ENCODE data around the gene OTOP2.

The OTOP2 gene

GRCh38 chr17:74924250-74924948 is at the start of gene OTOP2:
TSS of gene OTOP2 (plus strand) at chr17:74924273. CDS start at chr17:74924633, 360 bp downstream.
- no peak within 1 kb of the TSS for H3K9ac ChIP-seq (ENCODE audit: insufficient read length)
- peak within 1 kb of the TSS; percentile 71 for H3K4me3 ChIP-seq
- no peak for DNase-seq (ENCODE audit: low read depth, low spot score)

GRCh38 chr17:74874615-74875037 is 49.4 kb upstream of the OTOP2 start:
- H3K9ac ChIP-seq (ENCODE audit: insufficient read length), result no peak overlapping the region
- DNase-seq (ENCODE audit: low read depth, low spot score), result no peak
- H3K36me3 ChIP-seq (ENCODE audit: insufficient read depth, low read length), result no peaks in the 10 kb centered on the region
- no peak overlapping the region for H3K4me3 ChIP-seq
- TF ChIP-seq FOXP2 (optimal IDR thresholded peaks at IDR 0.05; ENCODE audit: control extremely low read depth, extremely low read length, insufficient read depth), result no peak
- TF ChIP-seq EZH2 (IDR thresholded peaks at IDR 0.05), result no peak
- TF ChIP-seq POLR2AphosphoS5 (IDR thresholded peaks at IDR 0.05; ENCODE audit: borderline replicate concordance, low read depth, low read length), result no peak
- no peaks in the 10 kb centered on the region for H3K9me3 ChIP-seq (ENCODE audit: low read depth, low read length)
- H3K27ac ChIP-seq, result no peak overlapping the region

More at GRCh38 chr17:74924250-74924948, at the start of gene OTOP2:
- TF ChIP-seq EZH2 (IDR thresholded peaks at IDR 0.05) (no peak), POLR2AphosphoS5 (IDR thresholded peaks at IDR 0.05; ENCODE audit: borderline replicate concordance, low read depth, low read length) (no peak), FOXP2 (optimal IDR thresholded peaks at IDR 0.05; ENCODE audit: control extremely low read depth, extremely low read length, insufficient read depth) (no peak)
- H3K36me3 ChIP-seq (ENCODE audit: insufficient read depth, low read length), result no peaks in the 10 kb centered on the region
- no peaks in the 10 kb centered on the region for H3K9me3 ChIP-seq (ENCODE audit: low read depth, low read length)
- H3K27ac ChIP-seq, result no peak within 1 kb of the TSS

GRCh38 chr17:74875155-74875976 is 48.7 kb upstream of the OTOP2 start:
- Histone ChIP-seq H3K9me3 (ENCODE audit: low read depth, low read length) (no peaks in the 10 kb centered on the region), H3K4me3 (no peak overlapping the region), H3K9ac (ENCODE audit: insufficient read length) (no peak overlapping the region), H3K36me3 (ENCODE audit: insufficient read depth, low read length) (no peaks in the 10 kb centered on the region), H3K27ac (no peak overlapping the region)
- DNase-seq (ENCODE audit: low read depth, low spot score), result no peak
- TF ChIP-seq FOXP2 (optimal IDR thresholded peaks at IDR 0.05; ENCODE audit: control extremely low read depth, extremely low read length, insufficient read depth) (no peak), POLR2AphosphoS5 (IDR thresholded peaks at IDR 0.05; ENCODE audit: borderline replicate concordance, low read depth, low read length) (no peak)

GRCh38 chr17:74875977-74876593 is 48.0 kb upstream of the OTOP2 start:
- no peak for TF ChIP-seq EZH2 (IDR thresholded peaks at IDR 0.05)
- TF ChIP-seq POLR2AphosphoS5 (IDR thresholded peaks at IDR 0.05; ENCODE audit: borderline replicate concordance, low read depth, low read length), result no peak
- no peak for TF ChIP-seq FOXP2 (optimal IDR thresholded peaks at IDR 0.05; ENCODE audit: control extremely low read depth, extremely low read length, insufficient read depth)
- Histone ChIP-seq H3K9me3 (ENCODE audit: low read depth, low read length) (no peaks in the 10 kb centered on the region), H3K4me3 (no peak overlapping the region), H3K36me3 (ENCODE audit: insufficient read depth, low read length) (no peaks in the 10 kb centered on the region), H3K9ac (ENCODE audit: insufficient read length) (no peak overlapping the region), H3K27ac (no peak overlapping the region)
- no peak for DNase-seq (ENCODE audit: low read depth, low spot score)

- TF ChIP-seq FOXP2 (optimal IDR thresholded peaks at IDR 0.05; ENCODE audit: control extremely low read depth, extremely low read length, insufficient read depth) (no peak), POLR2AphosphoS5 (IDR thresholded peaks at IDR 0.05; ENCODE audit: borderline replicate concordance, low read depth, low read length) (no peak), EZH2 (IDR thresholded peaks at IDR 0.05) (no peak)
- H3K9me3 ChIP-seq (ENCODE audit: low read depth, low read length), result no peaks in the 10 kb centered on the region
- no peaks in the 10 kb centered on the region for H3K36me3 ChIP-seq (ENCODE audit: insufficient read depth, low read length)
- DNase-seq (ENCODE audit: low read depth, low spot score), result no peak
- H3K9ac ChIP-seq (ENCODE audit: insufficient read length), result no peak overlapping the region
- H3K27ac ChIP-seq, result no peak overlapping the region
- no peak overlapping the region for H3K4me3 ChIP-seq
Measured at GRCh38 chr17:74877592-74878548, 46.2 kb upstream of the OTOP2 start.

- DNase-seq (ENCODE audit: low read depth, low spot score), result no peak
- no peaks in the 10 kb centered on the region for H3K36me3 ChIP-seq (ENCODE audit: insufficient read depth, low read length)
- H3K9ac ChIP-seq (ENCODE audit: insufficient read length), result no peak overlapping the region
- no peaks in the 10 kb centered on the region for H3K9me3 ChIP-seq (ENCODE audit: low read depth, low read length)
- no peak overlapping the region for H3K27ac ChIP-seq
- no peak overlapping the region for H3K4me3 ChIP-seq
- TF ChIP-seq POLR2AphosphoS5 (IDR thresholded peaks at IDR 0.05; ENCODE audit: borderline replicate concordance, low read depth, low read length) (no peak), EZH2 (IDR thresholded peaks at IDR 0.05) (no peak), FOXP2 (optimal IDR thresholded peaks at IDR 0.05; ENCODE audit: control extremely low read depth, extremely low read length, insufficient read depth) (no peak)
Measured at GRCh38 chr17:74878658-74879057, 45.4 kb upstream of the OTOP2 start.

GRCh38 chr17:74879308-74879707 is 44.8 kb upstream of the OTOP2 start:
- H3K27ac ChIP-seq, result no peak overlapping the region
- no peak overlapping the region for H3K9ac ChIP-seq (ENCODE audit: insufficient read length)
- H3K9me3 ChIP-seq (ENCODE audit: low read depth, low read length), result no peaks in the 10 kb centered on the region
- DNase-seq (ENCODE audit: low read depth, low spot score), result no peak
- TF ChIP-seq FOXP2 (optimal IDR thresholded peaks at IDR 0.05; ENCODE audit: control extremely low read depth, extremely low read length, insufficient read depth) (no peak), POLR2AphosphoS5 (IDR thresholded peaks at IDR 0.05; ENCODE audit: borderline replicate concordance, low read depth, low read length) (no peak)
- no peaks in the 10 kb centered on the region for H3K36me3 ChIP-seq (ENCODE audit: insufficient read depth, low read length)
- no peak overlapping the region for H3K4me3 ChIP-seq
